H1 (cell line): ENCODE data around the gene PITX1. TPM values are rescaled to one million over a fixed set of nuclear protein-coding genes. Genes with fewer than 3 reads are reported as not detected.

Experiments used
- CTCF ChIA-PET: fragments of 300-600 bp; sonication (Branson Sonifier 250); formaldehyde crosslinking; loops from one replicate; lab custom pipeline; 2021; ENCODE audit not compliant: partially characterized antibody; lab: Charles Lee
- POLR2A ChIA-PET: fragments of 300-600 bp; sonication (Branson Sonifier 250); formaldehyde crosslinking; loops from one replicate; lab custom pipeline; 2021; ENCODE audit warnings: inconsistent platforms; ENCODE audit not compliant: partially characterized antibody; lab: Charles Lee
- DNase-seq, 2 experiments: peaks; one replicate each; pipeline versions ENCODE4 v3.0.0 to v3.0.0-alpha.2; 2010 to 2022; ENCODE audit warnings: low spot score in 2 of 2, low read depth in 1 of 2, mixed read lengths in 1 of 2
- FAIRE-seq: peaks from 2 replicates; lab custom pipeline; 2011; peaks lifted over from hg19 to GRCh38; lab: Jason Lieb, UNC
- H2AFZ ChIP-seq: 2 replicates; pipeline ENCODE4 v1.8.1; 2012; ENCODE audit warnings: low read length, inconsistent platforms
- H2AK5ac ChIP-seq: 2 replicates; pipeline ENCODE4 v1.6.1; 2013; ENCODE audit warnings: low read depth, low read length
- H2BK120ac ChIP-seq: replicated peaks from 2 replicates; pipeline ENCODE3; 2013; ENCODE audit warnings: low read depth, low read length, inconsistent platforms
- H2BK12ac ChIP-seq: 2 replicates; pipeline ENCODE4 v1.6.1; 2013; ENCODE audit warnings: low read depth, low read length
- H2BK15ac ChIP-seq: 2 replicates; pipeline ENCODE4 v1.6.1; 2013; ENCODE audit warnings: low read length
- H2BK20ac ChIP-seq: 2 replicates; pipeline ENCODE4 v1.6.1; 2013; ENCODE audit warnings: low read length
- H2BK5ac ChIP-seq: 2 replicates; pipeline ENCODE4 v1.6.1; 2013; ENCODE audit warnings: low read depth, low read length
- H3K14ac ChIP-seq: 2 replicates; pipeline ENCODE4 v1.6.1; 2013; ENCODE audit warnings: inconsistent platforms; ENCODE audit not compliant: insufficient read length
- H3K18ac ChIP-seq: 2 replicates; pipeline ENCODE4 v1.6.1; 2013; ENCODE audit warnings: low read length; ENCODE audit errors: extremely low read depth
- H3K23ac ChIP-seq: 2 replicates; pipeline ENCODE4 v1.6.1; 2013; ENCODE audit warnings: inconsistent platforms; ENCODE audit not compliant: insufficient read length
- H3K23me2 ChIP-seq: 2 replicates; pipeline ENCODE4 v1.6.1; 2013; ENCODE audit warnings: low read depth, low read length
- H3K27ac ChIP-seq: 2 replicates; pipeline ENCODE4 v1.6.1; 2011; ENCODE audit warnings: low read depth, low read length, inconsistent platforms
- H3K27me3 ChIP-seq, 4 experiments: replicated peaks in 1 of 4; 1 replicate in 1 of 4; 2 replicates in 3 of 4; pipeline versions ENCODE4 v1.6.1 to v1.8.1; 2011 to 2013; ENCODE audit warnings: low read length in 3 of 4, mild to moderate bottlenecking in 3 of 4, inconsistent platforms in 2 of 4, mixed read lengths in 2 of 4, moderate library complexity in 1 of 4; ENCODE audit not compliant: control insufficient read depth in 3 of 4, insufficient read depth in 3 of 4; ENCODE audit errors: extremely low read depth in 1 of 4
- H3K36me3 ChIP-seq, 4 experiments: 2 replicates each; pipeline versions ENCODE4 v1.6.1 to v1.8.1; 2011 to 2013; ENCODE audit warnings: mild to moderate bottlenecking in 4 of 4, low read length in 3 of 4, moderate library complexity in 2 of 4, control low read depth in 1 of 4, inconsistent platforms in 1 of 4; ENCODE audit not compliant: insufficient read depth in 4 of 4, control insufficient read depth in 2 of 4
- H3K4ac ChIP-seq: replicated peaks from 2 replicates; pipeline ENCODE3; 2013; ENCODE audit warnings: low read length, low read depth, mixed read lengths, inconsistent platforms; ENCODE audit not compliant: insufficient read length
- H3K4me1 ChIP-seq, 4 experiments: replicated peaks in 1 of 4; 1 replicate in 1 of 4; 2 replicates in 3 of 4; pipeline versions ENCODE4 v1.6.1 to v1.8.1; 2011 to 2013; ENCODE audit warnings: low read length in 3 of 4, inconsistent platforms in 2 of 4, mixed read lengths in 1 of 4; ENCODE audit not compliant: insufficient read depth in 4 of 4, control insufficient read depth in 3 of 4
- H3K4me2 ChIP-seq, 2 experiments: 2 replicates each; pipeline versions ENCODE4 v1.6.1 to v1.8.1; 2011 to 2013; ENCODE audit warnings: low read depth in 2 of 2, low read length in 2 of 2, control low read depth in 1 of 2, inconsistent platforms in 1 of 2, mild to moderate bottlenecking in 1 of 2; ENCODE audit not compliant: insufficient read depth in 1 of 2
- H3K4me3 ChIP-seq, 4 experiments: fragments of 200-600, 300-600 bp in 1 of 4; sonication (generic), shearing (Covaris generic), sonication (Bioruptor Twin) in 1 of 4; 2 replicates each; pipeline versions ENCODE4 v1.5.1 to v1.8.1; 2011 to 2016; ENCODE audit warnings: low read length in 4 of 4, low read depth in 3 of 4, control low read depth in 2 of 4, inconsistent platforms in 2 of 4, mild to moderate bottlenecking in 2 of 4, mixed read lengths in 1 of 4, moderate library complexity in 1 of 4; ENCODE audit not compliant: insufficient read depth in 2 of 4; ENCODE audit errors: extremely low read depth in 1 of 4
- H3K56ac ChIP-seq: replicated peaks from 2 replicates; pipeline ENCODE3; 2013; ENCODE audit warnings: low read depth, mild to moderate bottlenecking, mixed read lengths, low read length, inconsistent platforms; ENCODE audit not compliant: insufficient read length
- H3K79me1 ChIP-seq: 2 replicates; pipeline ENCODE4 v1.6.1; 2013; ENCODE audit warnings: low read depth, low read length, control low read depth
- H3K79me2 ChIP-seq, 2 experiments: 2 replicates each; pipeline versions ENCODE4 v1.6.1 to v1.8.1; 2012 to 2013; ENCODE audit warnings: low read length in 2 of 2, mild to moderate bottlenecking in 2 of 2, inconsistent platforms in 1 of 2; ENCODE audit not compliant: insufficient read depth in 2 of 2, control insufficient read depth in 1 of 2
- H3K9ac ChIP-seq, 4 experiments: replicated peaks in 1 of 4; 1 replicate in 1 of 4; 2 replicates in 3 of 4; pipeline versions ENCODE4 v1.6.1 to v1.8.1; 2011 to 2013; ENCODE audit warnings: low read depth in 3 of 4, low read length in 3 of 4, control low read depth in 2 of 4, mild to moderate bottlenecking in 2 of 4, moderate library complexity in 2 of 4, inconsistent platforms in 1 of 4; ENCODE audit errors: extremely low read depth in 1 of 4
- H3K9me3 ChIP-seq, 2 experiments: 2 replicates each; pipeline versions ENCODE4 v1.6.1 to v1.8.1; 2012 to 2013; ENCODE audit warnings: mild to moderate bottlenecking in 2 of 2, moderate library complexity in 2 of 2, control low read depth in 1 of 2, inconsistent platforms in 1 of 2, low read depth in 1 of 2, low read length in 1 of 2, mixed read lengths in 1 of 2; ENCODE audit not compliant: insufficient read depth in 2 of 2
- H4K20me1 ChIP-seq, 2 experiments: replicated peaks in 1 of 2; 2 replicates each; pipeline versions ENCODE3 to v1.8.1; 2011 to 2013; ENCODE audit warnings: inconsistent platforms in 2 of 2, low read length in 2 of 2, mild to moderate bottlenecking in 1 of 2; ENCODE audit not compliant: insufficient read depth in 2 of 2, control insufficient read depth in 1 of 2
- H4K5ac ChIP-seq: 2 replicates; pipeline ENCODE4 v1.6.1; 2013; ENCODE audit warnings: low read length, low read depth, mixed read lengths, inconsistent platforms; ENCODE audit not compliant: insufficient read length
- H4K8ac ChIP-seq: 2 replicates; pipeline ENCODE4 v1.8.0; 2013; ENCODE audit warnings: mild to moderate bottlenecking, moderate library complexity, low read length, inconsistent platforms; ENCODE audit not compliant: insufficient read depth; ENCODE audit errors: extremely low read depth
- H4K91ac ChIP-seq: replicated peaks from 2 replicates; pipeline ENCODE3; 2013; ENCODE audit warnings: low read length, mixed read lengths, inconsistent platforms; ENCODE audit not compliant: insufficient read length
- BACH1 ChIP-seq: IDR thresholded peaks from 2 replicates; pipeline ENCODE4 v1.6.1; 2012; ENCODE audit warnings: low read length, improper control_type of control experiment
- CTCF ChIP-seq, 3 experiments: IDR thresholded peaks; 1 replicate in 2 of 3; 2 replicates in 1 of 3; pipeline versions ENCODE4 v1.5.1 to v1.6.1; 2011; ENCODE audit warnings: low read length in 3 of 3, mild to moderate bottlenecking in 3 of 3, inconsistent platforms in 2 of 3, low read depth in 1 of 3, moderate library complexity in 1 of 3; ENCODE audit not compliant: insufficient read depth in 1 of 3; ENCODE audit errors: control extremely low read depth in 1 of 3
- RAD21 ChIP-seq, 2 experiments: IDR thresholded peaks in 1 of 2; conservative IDR thresholded peaks in 1 of 2; 2 replicates each; pipeline ENCODE4 v1.6.1; 2011; ENCODE audit warnings: low read depth in 2 of 2, low read length in 2 of 2, improper control_type of control experiment in 1 of 2, inconsistent platforms in 1 of 2, mild to moderate bottlenecking in 1 of 2, moderate library complexity in 1 of 2
- WGBS, 2 experiments: shearing (Covaris generic) in 1 of 2; methylation state at CpG; one replicate each; pipeline versions ENCODE4 v1.1.6 to v1.1.7; 2013 to 2015; ENCODE audit warnings: low lambda C conversion rate in 2 of 2, mixed read lengths in 2 of 2, inconsistent platforms in 1 of 2, low coverage in 1 of 2, missing lambda C conversion rate in 1 of 2; ENCODE audit not compliant: insufficient replicate concordance in 2 of 2, insufficient coverage in 1 of 2, insufficient read length in 1 of 2; ENCODE audit errors: extremely low coverage in 1 of 2, missing lambda C conversion rate in 1 of 2; 5-methylcytosine and 5-hydroxymethylcytosine counted together
- polyA plus RNA-seq, 7 experiments: library from polyadenylated mRNA; depleted of rRNA in 3 of 7; stranded (reverse) in 5 of 7; unstranded in 2 of 7; fragments of >200 nt in 5 of 7; fragments of 200-250 nt in 2 of 7; gene quantifications; 1 replicate in 5 of 7; 2 replicates in 1 of 7; 4 replicates in 1 of 7; pipeline versions ENCODE4 v1.2.1 to v1.2.3, GENCODE V29; 2011 to 2013; ENCODE audit warnings: missing spikeins in 2 of 7, mixed read lengths in 2 of 7
- total RNA-seq: library from RNA; stranded (reverse); fragmentation: NEBNext Ultra II Directional; extraction: Animal tissue kit (Norgen Biotek cat#: 25700); gene quantifications from 2 replicates; pipeline ENCODE4 v1.2.1, GENCODE V29; 2021

PITX1 gene
- total and polyA plus RNA-seq, 2 of the 8 experiments (the other 6 are each of a cell fraction or from before 2014, with no cell fraction given): 0.03 TPM; not detected in 1

GRCh38 chr5:135019314-135019713, 14.7 kb downstream of the PITX1 start:
- H3K56ac ChIP-seq: no peak overlapping the region
- peaks cover 0 to 6% (median under 1%) of the 10 kb centered on the region in 4 experiments; a peak in 1 of 7 replicates for H3K4me1 ChIP-seq
- H3K14ac ChIP-seq: no peak overlapping the region
- no peak overlapping the region for H3K18ac ChIP-seq
- H3K9me3 ChIP-seq: no peaks in the 10 kb centered on the region
- no peak overlapping the region for H4K8ac ChIP-seq
- no peaks in the 10 kb centered on the region for H4K20me1 ChIP-seq
- no peak overlapping the region for H2BK15ac ChIP-seq
- ChIA-PET POLR2A (interaction anchor here (1.2 to 1.4 kb wide), 3 partner anchors 12 to 114 kb away, joined by 3 to 4 read pairs (median 3); partner anchors contain the start of gene PCBD2), CTCF (interaction anchor here (0.5 to 1.9 kb wide), 8 partner anchors 9 to 192 kb away, joined by 3 to 7 read pairs (median 4); no protein-coding TSS in a partner anchor)
- H3K4me2 ChIP-seq: no peak overlapping the region
- H4K5ac ChIP-seq: no peak overlapping the region
- H2BK120ac ChIP-seq: no peak overlapping the region
- H3K36me3 ChIP-seq: no peaks in the 10 kb centered on the region
- WGBS, 2 experiments: 83% methylated on average over 5 of the region's 5 CpGs; no CpG with 5 or more reads in 1 of the 2 experiments
- no peaks in the 10 kb centered on the region for H3K79me1 ChIP-seq
- no peak overlapping the region for H3K9ac ChIP-seq
- H2BK20ac ChIP-seq: no peak overlapping the region
- no peak overlapping the region for H3K4ac ChIP-seq
- H3K23me2 ChIP-seq: no peaks in the 10 kb centered on the region
- no peak overlapping the region for H4K91ac ChIP-seq
- peaks cover 0 to 5% (median 1%) of the 10 kb centered on the region in 4 experiments; a peak in 6 of 7 replicates for H3K27me3 ChIP-seq
- H2BK5ac ChIP-seq: no peak overlapping the region
- no peak overlapping the region for H2AFZ ChIP-seq
- H2AK5ac ChIP-seq: no peak overlapping the region
- H3K4me3 ChIP-seq: no peak overlapping the region
- no peak for TF ChIP-seq BACH1
- peak in 2 of 3 experiments; percentile 24 to 31; a peak in 3 of 4 replicates for TF ChIP-seq CTCF (IDR thresholded peaks at IDR 0.05; ENCODE audit: control extremely low read depth in 1 of 3, insufficient read depth in 1 of 3, low read depth in 1 of 3, low read length in 3 of 3)
- peak; percentile 45 to 60 for TF ChIP-seq RAD21 (IDR thresholded peaks at IDR 0.05 in 1 of 2, conservative IDR thresholded peaks at IDR 0.05 in 1 of 2; ENCODE audit: low read depth in 2 of 2, low read length in 2 of 2)
- no peak overlapping the region for H3K23ac ChIP-seq
- H2BK12ac ChIP-seq: no peak overlapping the region
- no peak overlapping the region for H3K27ac ChIP-seq
- FAIRE-seq (no peak), DNase-seq (no peak)
- H3K79me2 ChIP-seq: no peaks in the 10 kb centered on the region; a peak in 1 of 4 replicates
